Measurements from ENCODE around the gene HLA-DOB. TPM values are rescaled to one million over a fixed set of nuclear protein-coding genes. Genes with fewer than 3 reads are reported as not detected.

Gene HLA-DOB
- 0.10 and 0.28 TPM in 2 replicates for total RNA-seq (2014; rRNA removed; shearing (Covaris generic))

DNA sequence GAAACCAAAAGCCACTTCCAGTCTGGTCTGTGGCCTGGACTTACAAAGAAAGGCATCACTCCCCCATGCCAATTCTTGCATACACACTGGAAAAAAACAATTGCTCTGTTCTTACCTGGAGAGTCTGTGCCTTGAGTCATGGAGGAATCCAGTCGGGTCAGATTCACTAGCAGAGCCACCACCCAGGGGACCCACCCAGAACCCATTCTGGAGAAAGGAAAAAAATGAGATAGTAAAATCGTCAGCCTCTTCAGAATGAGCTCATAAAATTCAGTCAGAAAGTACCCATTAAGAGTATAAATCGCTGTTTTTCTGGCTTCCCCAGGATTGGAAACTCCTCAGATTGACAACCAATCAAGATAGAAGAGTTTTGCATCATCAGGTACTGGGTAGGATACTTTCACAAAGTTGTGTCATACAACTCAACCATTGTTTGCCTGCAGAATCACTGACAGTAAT, at the start of gene HLA-DOB:
Gene HLA-DOB (minus strand): TSS at position 257 of the 459 bp plus-strand sequence. CDS start 51 bp downstream, at position 206.
- H3K4me1 ChIP-seq: peaks cover 30% of the 10 kb centered on the region
- H3K9me3 ChIP-seq (replicated peaks): no peaks in the 10 kb centered on the region
- H3K4me3 ChIP-seq: no peak within 1 kb of the TSS
- no peak for DNase-seq
- H3K27ac ChIP-seq: no peak within 1 kb of the TSS
- H3K27me3 ChIP-seq: no peaks in the 10 kb centered on the region
- no peaks in the 10 kb centered on the region for H3K36me3 ChIP-seq

- no peak overlapping the region for H3K27ac ChIP-seq
- peaks cover 6% of the 10 kb centered on the region; the same call in 1 of the 2 replicates for H3K27me3 ChIP-seq
- no peaks in the 10 kb centered on the region for H3K4me1 ChIP-seq
- no peak overlapping the region for H3K4me3 ChIP-seq
- H3K9me3 ChIP-seq (replicated peaks): no peaks in the 10 kb centered on the region
- DNase-seq: no peak
- no peaks in the 10 kb centered on the region for H3K36me3 ChIP-seq
These were observed 49.1 kb upstream of the HLA-DOB start for GRCh38 chr6:32865724-32866443.

DNA sequence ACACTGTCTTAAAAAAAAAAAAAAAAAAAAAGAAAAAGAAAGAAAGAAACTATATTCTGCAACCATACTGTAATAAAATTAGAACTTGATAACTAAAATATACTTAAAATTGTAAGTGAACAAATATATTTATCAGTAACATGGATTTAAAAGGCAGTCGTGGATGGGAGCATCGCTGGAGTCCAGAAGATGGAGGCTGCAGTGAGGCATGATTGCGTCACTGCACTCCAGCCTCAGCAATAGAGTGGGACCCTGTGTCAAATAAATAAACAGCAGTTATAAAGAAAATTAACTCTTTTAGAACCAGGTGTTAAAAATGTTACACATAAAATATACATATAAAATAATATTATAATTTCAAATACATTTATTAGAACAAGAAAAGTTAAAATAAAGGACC, 45.9 kb upstream of the HLA-DOB start:
- Histone ChIP-seq H3K9me3 (replicated peaks) (no peaks in the 10 kb centered on the region), H3K4me3 (no peak overlapping the region), H3K36me3 (no peaks in the 10 kb centered on the region), H3K27ac (no peak overlapping the region), H3K27me3 (peaks cover 9% of the 10 kb centered on the region; the same call in 1 of the 2 replicates), H3K4me1 (no peaks in the 10 kb centered on the region)
- DNase-seq: no peak

GRCh38 chr6:32860674-32861073, 43.9 kb upstream of the HLA-DOB start:
- Histone ChIP-seq H3K4me3 (no peak overlapping the region), H3K27me3 (peaks cover 10% of the 10 kb centered on the region; the same call in 1 of the 2 replicates), H3K36me3 (no peaks in the 10 kb centered on the region), H3K4me1 (no peaks in the 10 kb centered on the region), H3K27ac (no peak overlapping the region), H3K9me3 (replicated peaks) (no peaks in the 10 kb centered on the region)
- no peak for DNase-seq

GRCh38 chr6:32858194-32858593, 41.4 kb upstream of the HLA-DOB start:
- no peak for DNase-seq
- H3K36me3 ChIP-seq: no peaks in the 10 kb centered on the region
- peaks cover 11% of the 10 kb centered on the region; the same call in 1 of the 2 replicates for H3K27me3 ChIP-seq
- no peak overlapping the region for H3K27ac ChIP-seq
- no peak overlapping the region for H3K4me3 ChIP-seq
- H3K9me3 ChIP-seq (replicated peaks): no peaks in the 10 kb centered on the region
- no peaks in the 10 kb centered on the region; the same call in 1 of the 2 replicates for H3K4me1 ChIP-seq

- peaks cover 16% of the 10 kb centered on the region for H3K27me3 ChIP-seq
- DNase-seq: no peak
These were observed 40.5 kb upstream of the HLA-DOB start for GRCh38 chr6:32857156-32857891.

DNA sequence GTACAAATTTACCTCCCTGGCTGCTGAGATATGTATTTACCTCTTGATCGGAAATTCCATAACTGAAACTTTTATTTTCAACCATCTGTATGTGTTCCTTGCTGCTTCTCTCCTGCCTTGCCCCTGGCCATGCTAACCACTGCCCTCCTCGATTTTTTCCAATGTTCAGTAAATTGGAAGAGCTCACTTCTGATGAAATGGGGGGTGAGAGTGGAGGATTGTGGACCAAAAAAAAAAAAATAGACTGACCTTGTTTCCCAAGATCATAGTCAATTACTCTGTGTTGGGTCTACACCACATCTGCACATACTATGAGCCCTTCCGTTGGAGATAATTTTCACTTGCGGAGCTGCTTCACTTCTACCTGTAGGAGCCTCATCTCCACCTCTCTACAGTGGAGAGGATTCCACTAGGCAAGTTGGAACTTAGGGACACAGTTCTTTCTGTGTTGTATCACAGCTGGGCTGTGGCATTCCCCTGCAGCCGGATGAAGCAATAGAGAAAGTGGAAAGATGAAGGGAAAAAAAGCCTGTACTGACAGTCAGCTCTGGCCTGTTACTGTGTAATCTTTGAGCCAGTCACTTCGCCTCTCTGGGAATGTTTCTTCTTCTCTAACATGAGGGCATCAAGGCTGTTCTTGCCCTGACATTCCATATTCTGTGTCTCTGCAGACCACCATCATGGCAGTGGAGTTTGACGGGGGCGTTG, 38.8 kb upstream of the HLA-DOB start:
- Histone ChIP-seq H3K4me3 (no peak overlapping the region), H3K9me3 (replicated peaks) (no peaks in the 10 kb centered on the region)
- DNase-seq: no peak

More at GRCh38 chr6:32857156-32857891, 40.5 kb upstream of the HLA-DOB start:
- H3K36me3 ChIP-seq: no peaks in the 10 kb centered on the region
- H3K9me3 ChIP-seq (replicated peaks): no peaks in the 10 kb centered on the region
- no peak overlapping the region for H3K4me3 ChIP-seq
- H3K4me1 ChIP-seq: peaks cover 2% of the 10 kb centered on the region; the same call in 1 of the 2 replicates
- H3K27ac ChIP-seq: no peak overlapping the region

DNA sequence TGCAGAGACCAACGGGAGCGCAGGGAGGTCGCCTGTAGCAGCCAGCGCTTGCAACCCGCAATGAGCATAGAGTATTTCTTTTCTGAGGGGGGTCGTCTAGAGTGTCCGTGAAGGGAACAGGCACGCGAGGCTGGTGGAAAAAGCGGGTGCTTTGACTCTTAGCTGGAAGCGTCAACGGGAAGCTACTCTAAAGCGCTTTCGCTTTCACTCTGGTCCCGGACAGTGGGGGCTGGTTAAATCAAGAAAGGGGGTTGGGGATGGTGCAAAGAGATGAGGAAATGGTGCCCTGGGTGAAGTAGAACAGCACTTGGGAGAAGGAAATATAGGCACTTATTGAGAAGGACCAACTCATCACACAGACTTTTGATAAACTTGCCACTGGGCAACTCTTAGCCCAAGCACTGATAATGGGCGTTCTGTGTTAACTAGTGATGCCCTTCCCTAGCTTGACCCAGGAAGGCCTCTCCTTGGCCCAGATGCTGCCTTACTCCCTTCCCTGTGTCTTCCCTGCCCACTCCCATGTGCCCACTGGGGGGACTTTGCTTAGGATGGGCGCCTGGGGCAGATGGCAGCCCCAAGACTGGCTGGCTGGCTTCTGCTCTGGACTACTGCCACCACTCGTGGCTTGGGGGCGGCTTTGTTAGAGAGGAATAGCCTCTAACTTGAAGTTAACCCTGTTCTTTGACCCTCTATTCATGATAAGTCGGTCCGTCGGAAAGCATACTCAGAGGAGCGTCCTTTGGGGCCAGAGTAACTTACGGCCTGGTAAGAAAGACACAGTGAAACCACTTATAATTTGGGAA, 37.8 kb upstream of the HLA-DOB start:
- H3K4me1 ChIP-seq: peaks cover 2% of the 10 kb centered on the region; the same call in 1 of the 2 replicates
- no peaks in the 10 kb centered on the region for H3K9me3 ChIP-seq (replicated peaks)
- peak overlapping the region; percentile 58 for H3K4me3 ChIP-seq
- no peak overlapping the region for H3K27ac ChIP-seq
- DNase-seq: no peak
- H3K27me3 ChIP-seq: peaks cover 19% of the 10 kb centered on the region
- H3K36me3 ChIP-seq: no peaks in the 10 kb centered on the region

More for the DNA sequence above, 38.8 kb upstream of the HLA-DOB start:
- Histone ChIP-seq H3K4me1 (peaks cover 2% of the 10 kb centered on the region; the same call in 1 of the 2 replicates), H3K27ac (no peak overlapping the region), H3K36me3 (no peaks in the 10 kb centered on the region), H3K27me3 (peaks cover 16% of the 10 kb centered on the region)

GRCh38 chr6:32853541-32854375, 37.0 kb upstream of the HLA-DOB start, which contains the start of the genes PSMB9 and TAP1:
Gene PSMB9, plus strand, starts transcription at chr6:32854192. Its CDS starts 38 bp downstream, at chr6:32854230.
Gene TAP1, minus strand, starts transcription at chr6:32853704. Its CDS starts 68 bp downstream, at chr6:32853636.
- no peaks in the 10 kb centered on the region for H3K9me3 ChIP-seq (replicated peaks)
- H3K27me3 ChIP-seq: peaks cover 19% of the 10 kb centered on the region
- H3K27ac ChIP-seq: no peak within 1 kb of the TSS
- DNase-seq: peak; percentile 79 to 81
- H3K4me3 ChIP-seq: peak within 1 kb of the TSS; percentile 58
- H3K4me1 ChIP-seq: peaks cover 2% of the 10 kb centered on the region; the same call in 1 of the 2 replicates
- H3K36me3 ChIP-seq: no peaks in the 10 kb centered on the region

DNA sequence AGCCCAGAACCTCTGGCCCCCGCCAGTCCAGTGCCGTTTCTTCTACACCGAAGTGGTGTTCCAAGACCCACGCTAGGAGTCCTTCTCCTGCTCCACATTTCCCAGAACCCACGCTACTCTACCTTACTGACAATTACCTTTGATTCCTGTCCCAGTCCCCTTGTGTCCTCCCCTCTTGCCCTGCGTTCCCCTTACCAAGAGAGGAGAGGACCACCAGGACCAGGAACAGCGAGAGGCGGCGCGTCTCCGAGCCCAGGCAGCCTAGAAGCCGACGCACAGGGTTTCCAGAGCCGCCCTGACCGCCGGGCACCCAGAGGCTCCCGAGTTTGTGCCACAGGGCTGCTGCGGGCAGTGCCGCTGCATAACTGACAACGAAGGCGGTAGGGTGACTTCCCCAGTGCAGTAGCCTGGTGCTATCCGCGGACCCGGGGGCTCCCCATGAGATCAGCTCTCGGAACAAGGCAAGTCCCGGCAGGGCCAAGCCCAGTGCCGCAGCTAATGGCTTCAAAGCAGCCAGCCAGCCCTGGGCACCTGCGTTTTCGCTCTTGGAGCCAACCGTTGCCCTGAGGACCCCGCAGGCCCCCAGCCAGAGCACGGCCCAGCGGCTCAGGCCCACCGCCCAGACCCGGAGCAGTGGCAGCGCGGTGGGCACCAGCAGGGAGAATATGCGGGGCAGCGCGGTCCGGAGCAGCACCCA, 36.2 kb upstream of the HLA-DOB start:
- DNase-seq: peak in 1 of 2 experiments; percentile 9
- Histone ChIP-seq H3K4me1 (peaks cover 2% of the 10 kb centered on the region; the same call in 1 of the 2 replicates), H3K27ac (no peak overlapping the region), H3K36me3 (no peaks in the 10 kb centered on the region), H3K9me3 (replicated peaks) (no peaks in the 10 kb centered on the region), H3K4me3 (peak overlapping the region; percentile 58), H3K27me3 (peaks cover 19% of the 10 kb centered on the region)

DNA sequence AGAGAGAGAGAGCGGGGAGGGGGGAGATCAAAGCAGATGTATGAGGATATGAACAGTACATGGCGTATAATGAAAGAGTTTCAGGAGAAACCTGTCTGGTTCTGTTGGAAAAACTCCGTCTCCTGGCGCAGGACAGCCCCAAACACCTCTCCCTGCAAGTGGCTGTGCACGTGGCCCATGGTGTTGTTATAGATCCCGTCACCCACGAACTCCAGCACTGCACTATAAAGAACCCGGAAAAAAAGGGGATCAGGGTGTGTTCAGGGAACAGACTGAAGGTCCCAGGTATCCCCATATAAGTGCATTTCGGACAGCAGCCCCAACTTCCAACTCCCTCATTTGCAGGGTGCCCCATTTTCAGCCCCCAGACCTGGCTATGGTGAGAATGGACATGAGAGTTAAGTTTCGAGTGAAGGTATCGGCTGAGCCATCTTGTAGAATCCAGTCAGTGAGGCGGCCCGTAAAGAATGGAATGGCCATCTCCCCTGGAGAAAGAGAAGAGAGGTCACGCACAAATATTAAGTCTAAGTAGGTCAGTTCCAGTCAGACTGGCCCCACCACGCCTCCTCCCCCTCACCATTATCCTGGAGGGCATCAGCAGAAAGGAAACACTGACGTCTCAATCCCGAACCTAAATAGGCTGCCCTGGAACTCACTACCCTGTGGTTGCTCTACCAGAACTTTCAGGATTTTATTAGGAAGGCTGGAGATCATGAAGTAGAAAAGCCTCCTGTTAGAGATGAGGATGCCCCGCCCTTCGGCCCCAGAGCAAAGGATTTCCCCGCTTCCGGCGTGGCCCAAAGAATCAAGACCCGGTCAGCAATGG, 35.4 kb upstream of the HLA-DOB start:
- DNase-seq: no peak
- Histone ChIP-seq H3K27ac (no peak overlapping the region), H3K27me3 (peaks cover 17% of the 10 kb centered on the region), H3K4me1 (peaks cover 2% of the 10 kb centered on the region; the same call in 1 of the 2 replicates), H3K9me3 (replicated peaks) (no peaks in the 10 kb centered on the region), H3K36me3 (no peaks in the 10 kb centered on the region), H3K4me3 (no peak overlapping the region)

GRCh38 chr6:32851025-32851424, 34.2 kb upstream of the HLA-DOB start:
- H3K4me1 ChIP-seq: peaks cover 2% of the 10 kb centered on the region; the same call in 1 of the 2 replicates
- H3K9me3 ChIP-seq (replicated peaks): no peaks in the 10 kb centered on the region
- no peak overlapping the region for H3K4me3 ChIP-seq
- peaks cover 17% of the 10 kb centered on the region for H3K27me3 ChIP-seq
- H3K27ac ChIP-seq: no peak overlapping the region
- no peak for DNase-seq
- no peaks in the 10 kb centered on the region for H3K36me3 ChIP-seq

Data from SJCRH30 (cell line).